Measurements from ENCODE around the gene SCAMP4.

DNA sequence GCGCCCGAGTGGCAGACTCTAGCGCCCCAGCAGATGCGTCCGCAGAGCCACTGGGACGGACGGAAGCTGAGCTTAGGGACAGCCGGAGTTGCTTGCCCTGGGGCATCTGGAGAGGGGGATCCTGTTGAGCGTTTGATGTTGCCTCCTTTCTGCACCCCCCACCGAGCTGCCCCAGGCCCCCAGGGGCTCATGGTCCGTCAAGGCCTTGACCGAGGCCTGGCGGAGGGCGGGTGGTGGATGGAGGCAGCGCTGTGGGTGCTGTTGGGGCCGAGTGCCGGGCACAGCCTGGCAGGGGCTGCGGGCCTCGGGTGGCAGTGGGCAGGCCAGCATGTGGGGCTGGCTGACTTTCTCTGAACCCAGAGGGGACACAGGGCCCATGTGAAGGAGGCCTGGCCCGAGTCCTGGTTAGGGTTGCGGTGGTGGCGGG is 38.5 kb downstream of the SCAMP4 start:
- no peak for TF ChIP-seq GATA2 (IDR thresholded peaks at IDR 0.05; ENCODE audit: low read depth, low read length)
- TF ChIP-seq GATA3 (IDR thresholded peaks at IDR 0.05; ENCODE audit: low read depth, low read length), result no peak

Data from SH-SY5Y (cell line).